ENCODE data around the gene GPX1.
A peak's percentile ranks its signal among the peaks of the same experiment; 100 is the strongest.
"Not testable (repeated sequence)": the region's sequence is repeated elsewhere in the genome, so short reads cannot be mapped to it uniquely, and the experiment has no call there.

The GPX1 gene

DNA sequence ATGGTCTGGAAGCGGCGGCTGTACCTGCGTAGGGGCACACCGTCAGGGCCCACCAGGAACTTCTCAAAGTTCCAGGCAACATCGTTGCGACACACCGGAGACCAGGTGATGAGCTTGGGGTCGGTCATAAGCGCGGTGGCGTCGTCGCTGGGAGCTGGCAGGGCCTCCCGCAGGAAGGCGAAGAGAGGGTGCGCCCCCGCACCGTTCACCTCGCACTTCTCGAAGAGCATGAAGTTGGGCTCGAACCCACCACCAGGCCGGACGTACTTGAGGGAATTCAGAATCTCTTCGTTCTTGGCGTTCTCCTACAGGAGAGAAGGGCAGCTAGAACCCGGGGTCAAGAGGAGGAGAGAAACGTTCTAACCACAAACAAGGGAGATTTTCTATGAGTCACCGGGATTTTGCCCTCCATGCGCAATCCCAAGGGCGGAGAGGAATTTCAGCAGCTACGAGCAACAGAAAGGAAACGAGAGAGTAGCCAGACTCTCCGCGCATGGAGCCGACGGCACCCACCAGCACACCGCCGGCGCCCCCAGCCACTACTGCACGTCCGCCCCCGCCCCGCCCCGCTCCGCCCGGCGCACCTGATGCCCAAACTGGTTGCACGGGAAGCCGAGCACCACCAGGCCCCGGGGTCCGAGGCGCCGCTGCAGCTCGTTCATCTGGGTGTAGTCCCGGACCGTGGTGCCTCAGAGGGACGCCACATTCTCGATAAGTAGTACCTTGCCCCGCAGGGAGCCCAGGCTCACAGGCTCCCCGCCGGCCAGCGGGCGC is 523 bp downstream of the GPX1 start:
- DNase-seq (ENCODE audit: low read depth in 3 of 3): peak in 1 of 3 donors; percentile 48

DNA sequence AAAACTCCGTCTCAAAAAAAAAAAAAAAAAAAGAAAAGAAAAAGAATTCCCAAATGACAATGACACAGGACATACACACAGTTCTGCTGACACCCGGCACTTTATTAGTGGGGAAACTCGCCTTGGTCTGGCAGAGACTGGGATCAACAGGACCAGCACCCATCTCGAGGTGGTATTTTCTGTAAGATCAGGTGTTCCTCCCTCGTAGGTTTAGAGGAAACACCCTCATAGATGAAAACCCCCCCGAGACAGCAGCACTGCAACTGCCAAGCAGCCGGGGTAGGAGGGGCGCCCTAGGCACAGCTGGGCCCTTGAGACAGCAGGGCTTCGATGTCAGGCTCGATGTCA is 1.1 kb downstream of the GPX1 start:
- not testable (repeated sequence) for DNase-seq (ENCODE audit: low read depth in 3 of 3)

DNA sequence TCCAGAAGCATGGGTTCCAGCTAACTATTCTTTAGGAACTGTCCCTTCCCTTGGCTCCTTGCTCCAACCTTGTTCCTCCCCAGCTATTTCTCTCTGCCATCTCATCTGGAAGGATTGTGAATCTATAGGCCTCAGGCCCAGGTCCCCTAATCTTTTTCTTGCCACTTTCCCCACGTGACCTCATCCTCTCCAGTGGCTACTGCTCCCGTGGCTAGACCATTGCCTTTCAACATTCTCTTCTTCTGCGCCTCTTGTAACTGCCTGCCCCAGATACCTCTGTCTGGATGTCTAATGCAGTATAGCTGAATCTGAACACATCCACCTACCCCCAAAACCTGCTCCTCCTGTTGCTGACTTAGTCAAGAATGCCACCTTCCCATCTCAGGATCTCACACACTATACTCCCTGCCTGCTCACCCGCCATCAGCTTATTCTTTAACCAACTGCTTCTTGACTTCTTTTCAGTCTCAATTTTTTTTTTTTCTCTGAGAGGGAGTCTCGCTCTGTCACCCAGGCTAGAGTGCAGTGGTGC is 5.2 kb downstream of the GPX1 start:
- no peak for DNase-seq (ENCODE audit: low read depth in 3 of 3)

DNA sequence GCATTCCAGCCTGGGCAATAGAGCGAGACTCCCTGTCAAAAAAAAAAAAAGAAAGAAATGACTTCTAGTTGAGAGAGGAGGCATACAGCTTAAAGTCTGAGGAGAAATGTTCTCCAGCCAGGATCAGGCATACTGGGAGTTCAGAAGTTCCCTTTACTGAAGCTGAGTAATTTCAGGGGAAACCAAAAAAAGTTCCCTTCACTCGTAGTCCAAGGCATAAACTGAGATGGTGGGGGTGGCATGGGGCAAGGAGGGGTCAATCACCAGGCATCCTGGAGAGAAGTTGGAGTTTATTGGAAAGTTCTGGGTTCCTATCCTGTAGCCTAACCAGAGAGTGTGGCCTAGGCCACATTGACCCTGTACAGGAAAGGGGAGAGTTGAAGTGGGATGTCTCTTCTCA is 5.9 kb downstream of the GPX1 start:
- no peak for DNase-seq (ENCODE audit: low read depth in 3 of 3)

DNA sequence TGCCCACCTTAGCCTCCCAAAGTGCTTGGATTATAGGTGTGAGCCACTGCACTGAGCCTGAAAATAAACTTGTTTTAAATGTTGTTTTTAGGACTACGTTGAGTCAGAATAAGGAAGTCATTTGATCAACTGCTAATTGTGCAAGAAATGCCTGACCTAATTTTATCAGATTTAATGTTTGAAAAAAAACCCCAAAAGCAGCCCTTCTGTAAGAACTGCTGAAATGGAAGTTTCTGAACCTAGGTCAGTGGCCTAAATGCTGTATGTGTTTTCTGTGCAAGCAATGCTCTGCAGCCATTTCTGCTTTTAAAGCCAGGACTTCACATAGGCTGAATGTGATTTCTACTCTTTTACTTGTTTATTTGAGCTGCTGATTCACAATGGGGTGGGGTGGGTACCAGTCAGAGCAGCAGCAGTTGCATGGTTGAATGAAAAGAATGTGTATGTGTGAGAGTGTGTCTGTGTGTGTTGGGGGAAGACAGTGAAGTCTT is 6.6 kb downstream of the GPX1 start:
- DNase-seq (ENCODE audit: low read depth in 3 of 3): no peak

DNA sequence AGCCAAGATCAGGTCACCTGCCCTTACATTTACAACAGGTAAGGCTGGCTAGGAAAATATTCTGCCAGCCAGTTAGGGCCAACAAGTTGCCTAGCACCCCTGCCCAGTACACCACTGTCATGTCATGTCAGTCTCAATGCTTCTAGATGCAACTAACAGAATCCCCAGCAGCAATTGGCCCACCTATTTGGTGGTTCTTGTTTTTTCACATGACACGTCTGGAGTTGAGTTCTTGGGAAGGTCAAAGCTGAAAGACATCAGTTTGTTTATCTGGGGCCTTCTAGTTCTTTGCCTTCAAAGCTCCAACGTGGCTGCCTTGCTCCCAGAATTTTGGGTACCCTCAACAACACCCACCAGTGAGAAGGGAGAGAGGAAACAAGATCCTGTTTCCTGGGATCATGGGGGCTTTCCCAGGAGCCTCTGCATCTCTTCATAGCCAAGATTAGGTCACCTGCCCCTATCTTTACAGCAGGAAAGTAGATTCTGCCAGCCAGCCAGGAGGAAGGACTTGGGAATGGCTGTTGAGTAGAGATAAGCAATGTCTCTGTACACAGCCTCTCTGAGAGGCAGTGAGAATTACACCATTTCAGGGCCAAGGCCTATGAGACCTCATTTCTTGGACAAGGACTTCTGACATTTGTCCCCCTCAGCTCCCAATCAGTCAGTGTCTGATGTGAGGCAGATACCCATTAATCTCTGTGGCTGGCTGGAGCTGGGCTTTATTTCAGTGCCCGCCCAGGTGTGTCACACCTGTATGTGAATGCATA is 8.6 kb downstream of the GPX1 start:
- DNase-seq (ENCODE audit: low read depth in 3 of 3): no peak

DNA sequence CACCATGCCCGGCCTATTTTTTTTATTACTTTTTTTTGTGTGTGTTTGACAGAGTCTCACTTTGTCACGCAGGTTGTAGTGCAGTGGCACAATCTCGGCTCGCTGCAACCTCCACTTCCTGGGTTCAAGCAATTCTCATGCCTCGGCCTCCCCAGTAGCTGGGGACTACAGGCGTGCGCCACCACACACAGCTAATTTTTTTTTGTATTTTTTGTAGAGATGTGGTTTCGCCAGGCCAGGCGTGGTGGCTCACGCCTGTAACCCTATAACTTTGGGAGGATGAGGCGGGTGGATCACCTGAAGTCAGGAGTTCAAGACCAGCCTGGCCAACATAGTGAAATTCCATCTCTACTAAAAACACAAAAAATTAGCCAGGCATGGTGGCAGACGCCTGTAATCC is 9.8 kb downstream of the GPX1 start:
- not testable (repeated sequence) for DNase-seq (ENCODE audit: low read depth in 3 of 3)

DNA sequence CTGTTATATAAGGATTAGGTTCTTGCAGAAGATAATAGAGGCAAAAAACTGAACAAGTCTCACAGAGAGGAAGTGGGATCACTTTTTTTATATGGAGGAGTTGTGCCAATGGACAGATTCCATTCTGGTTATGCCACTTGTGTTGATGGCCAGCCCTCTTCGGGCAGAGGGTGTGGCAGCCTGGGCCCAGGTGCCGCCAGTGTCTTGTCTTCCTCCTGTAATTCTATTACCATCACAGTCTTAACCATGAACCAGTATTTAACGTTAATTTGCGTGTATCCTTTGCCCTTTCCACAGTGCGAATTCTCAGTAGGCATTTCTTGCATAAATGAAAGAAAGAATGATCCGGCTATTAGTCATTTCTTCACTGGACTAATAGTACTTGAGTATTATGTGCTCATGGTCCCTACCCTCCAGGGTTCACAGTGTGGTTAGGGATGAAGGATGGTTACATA is 11.3 kb downstream of the GPX1 start:
- DNase-seq (ENCODE audit: low read depth in 3 of 3): no peak

DNA sequence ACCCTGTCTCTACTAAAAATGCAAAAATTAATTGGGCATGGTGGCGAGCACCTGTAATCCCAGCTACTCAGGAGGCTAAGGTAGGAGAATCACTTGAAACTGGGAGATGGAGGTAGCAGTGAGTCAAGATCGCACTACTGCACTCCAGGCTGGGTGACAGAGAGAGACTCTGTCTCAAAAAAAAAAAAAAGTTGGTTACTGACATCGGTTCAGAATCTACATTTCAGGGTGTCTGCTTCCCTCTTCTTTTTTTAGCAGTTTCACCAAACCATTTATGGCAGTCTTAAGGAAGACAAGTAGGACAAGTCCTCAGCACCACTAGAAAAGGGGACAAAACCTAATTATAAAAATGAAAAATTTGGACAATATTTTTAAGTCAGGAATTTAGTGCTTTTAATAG is 15.0 kb downstream of the GPX1 start:
- DNase-seq (ENCODE audit: low read depth in 3 of 3): no peak

DNA sequence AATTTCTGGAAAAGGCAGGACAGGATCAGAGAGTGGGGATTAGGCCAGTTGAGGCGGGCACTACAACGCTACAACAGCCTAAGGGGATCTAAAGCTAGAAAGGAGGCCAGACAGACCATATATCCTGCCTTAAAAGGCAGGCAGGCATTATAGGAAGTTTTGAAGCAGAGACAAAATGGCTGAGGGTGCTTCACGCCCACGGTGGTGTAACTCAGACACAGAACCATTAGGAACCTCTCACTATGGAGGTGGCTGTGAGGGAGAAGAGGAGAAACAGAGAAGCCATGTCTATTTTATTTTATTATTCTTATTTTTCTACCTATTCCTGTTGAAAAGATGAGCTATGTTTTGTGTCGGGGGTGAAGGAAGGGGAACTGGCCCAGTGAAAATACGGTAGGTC is 16.2 kb downstream of the GPX1 start:
- no peak for DNase-seq (ENCODE audit: low read depth in 3 of 3)

DNA sequence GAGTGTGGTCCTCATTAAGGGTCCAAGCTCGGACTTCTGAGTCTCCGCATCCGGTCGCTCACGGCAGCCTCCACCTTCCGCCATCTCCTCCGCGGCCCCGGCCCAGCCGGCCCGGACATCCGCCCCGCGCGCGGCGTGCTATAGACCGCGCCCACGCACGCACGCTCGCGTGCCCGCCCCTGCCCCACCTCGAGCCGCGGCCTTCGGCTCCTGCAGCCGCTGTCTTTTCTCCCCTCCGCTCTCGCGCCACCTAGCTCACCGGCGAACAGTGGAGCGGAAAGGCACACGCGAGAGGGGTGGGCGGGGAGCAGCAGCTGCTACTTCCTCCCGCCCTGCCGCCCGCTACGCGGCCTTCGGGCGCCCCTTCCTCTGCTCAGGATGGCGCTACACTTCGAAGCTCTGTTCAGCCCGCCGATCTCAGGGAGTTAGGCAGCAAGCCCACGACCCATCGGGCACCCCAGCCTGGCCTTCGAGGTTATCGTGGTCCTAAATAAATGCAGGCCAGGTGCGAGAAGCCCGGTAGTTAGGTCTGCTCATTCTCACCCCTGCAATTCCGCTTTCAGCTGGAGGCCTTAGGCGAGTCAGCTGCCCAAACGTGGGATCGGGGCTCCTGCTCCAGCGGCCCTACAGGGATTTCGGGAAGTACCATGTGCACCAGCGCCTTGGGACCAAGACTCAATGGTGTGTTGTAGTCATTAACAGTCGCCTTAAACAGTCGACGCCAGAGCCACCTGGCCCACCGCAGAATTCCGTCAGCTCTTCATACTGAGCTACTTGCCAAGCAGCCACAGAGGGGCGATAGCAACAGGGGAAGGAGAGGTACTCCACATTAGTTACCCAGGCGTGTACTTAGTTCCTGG is 18.0 kb downstream of the GPX1 start, which contains the start of gene USP4:
TSS of gene USP4 (minus strand) at position 113 of the 860 bp plus-strand sequence. CDS start at position 84, 29 bp downstream.
- DNase-seq (ENCODE audit: low read depth in 3 of 3): peak; percentile 86 to 92 (median 92)

DNA sequence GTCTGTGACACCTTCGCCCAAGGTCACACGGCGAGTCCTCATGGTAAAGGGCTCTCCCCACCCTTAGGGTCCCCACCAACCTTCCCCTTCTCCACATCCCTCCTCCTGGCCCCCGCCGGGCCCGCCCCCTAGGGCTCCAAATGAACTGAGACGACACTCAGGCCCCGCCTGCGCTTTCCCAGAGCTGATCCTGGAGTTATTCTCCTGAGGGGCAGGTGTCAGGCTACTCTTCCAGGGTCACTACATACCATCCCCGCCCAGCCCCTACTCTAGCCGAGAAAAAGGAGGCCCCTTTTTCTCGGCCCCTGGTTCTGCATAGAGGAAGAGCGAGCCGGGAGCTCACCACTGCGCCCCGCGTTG is 18.6 kb downstream of the GPX1 start:
- DNase-seq (ENCODE audit: low read depth in 3 of 3): no peak

DNA sequence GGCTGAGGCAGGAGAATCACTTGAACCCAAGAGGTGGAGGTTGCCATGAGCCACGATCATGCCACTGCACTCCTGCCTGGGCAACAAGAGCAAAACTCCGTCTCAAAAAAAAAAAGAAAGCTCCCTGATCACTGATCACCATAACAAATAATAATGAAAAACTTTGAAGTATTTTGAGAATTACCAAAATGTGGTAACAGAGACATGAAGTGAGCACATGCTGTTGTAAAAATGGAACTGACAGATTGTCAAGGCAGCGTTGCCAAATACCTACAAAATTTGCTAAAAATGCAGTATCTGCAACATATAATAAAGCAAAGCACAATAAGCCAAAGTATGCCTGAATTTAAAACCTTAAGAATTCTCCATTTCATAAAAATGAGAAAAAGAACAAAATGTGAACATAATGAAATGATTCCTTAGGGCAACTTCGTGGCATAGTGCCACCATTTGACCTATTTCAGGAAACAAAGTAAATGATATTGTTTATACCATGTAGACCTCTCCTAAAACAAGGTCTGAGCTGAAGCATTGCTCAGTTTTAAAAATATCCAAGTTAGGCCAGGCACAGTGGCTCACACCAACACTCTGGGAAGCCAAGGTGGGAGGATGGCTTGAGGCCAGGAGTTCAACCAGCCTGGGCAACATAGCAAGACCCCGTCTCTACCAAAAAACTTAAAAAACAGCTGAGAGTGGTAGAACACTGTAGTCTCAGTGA is 24.1 kb downstream of the GPX1 start:
- DNase-seq (ENCODE audit: low read depth in 3 of 3): no peak

DNA sequence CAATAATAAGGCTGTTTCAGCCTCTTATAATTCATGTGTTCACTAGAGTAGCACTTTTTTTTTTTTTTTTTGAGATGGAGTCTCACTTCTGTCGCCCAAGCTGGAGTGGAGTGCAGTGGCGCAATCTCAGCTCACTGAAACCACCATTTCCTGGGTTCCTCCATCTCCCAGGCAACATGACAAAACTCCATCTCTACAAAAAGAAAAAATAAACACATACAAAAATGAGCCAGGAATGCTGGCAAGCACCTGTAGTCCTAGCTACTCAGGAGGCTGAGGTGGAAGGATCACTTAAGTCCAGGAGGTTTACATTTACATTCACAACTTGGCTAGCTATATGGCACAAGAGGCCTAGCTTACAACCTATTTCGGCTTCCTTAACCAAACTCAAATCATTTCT is 25.1 kb downstream of the GPX1 start:
- no peak for DNase-seq (ENCODE audit: low read depth in 3 of 3)

DNA sequence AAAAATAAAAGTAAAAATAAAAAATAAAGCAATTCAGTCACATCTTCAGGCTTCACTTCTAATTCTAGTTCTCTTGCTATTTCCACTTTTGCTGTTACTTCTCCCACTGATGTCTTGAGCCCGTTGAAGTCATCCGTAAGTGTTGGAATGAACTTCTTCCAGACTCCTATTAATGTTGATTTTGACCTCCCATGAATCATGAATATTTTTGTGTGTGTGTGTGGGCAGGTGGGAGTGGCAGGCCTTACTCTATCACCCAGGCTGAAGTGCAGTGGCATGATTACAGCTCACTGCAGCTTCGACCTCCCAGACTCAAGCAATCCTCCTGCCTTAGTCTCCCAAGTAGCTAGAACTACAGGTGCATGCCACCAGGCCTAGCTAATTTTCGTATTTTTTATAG is 29.0 kb downstream of the GPX1 start:
- DNase-seq (ENCODE audit: low read depth in 3 of 3): no peak

DNA sequence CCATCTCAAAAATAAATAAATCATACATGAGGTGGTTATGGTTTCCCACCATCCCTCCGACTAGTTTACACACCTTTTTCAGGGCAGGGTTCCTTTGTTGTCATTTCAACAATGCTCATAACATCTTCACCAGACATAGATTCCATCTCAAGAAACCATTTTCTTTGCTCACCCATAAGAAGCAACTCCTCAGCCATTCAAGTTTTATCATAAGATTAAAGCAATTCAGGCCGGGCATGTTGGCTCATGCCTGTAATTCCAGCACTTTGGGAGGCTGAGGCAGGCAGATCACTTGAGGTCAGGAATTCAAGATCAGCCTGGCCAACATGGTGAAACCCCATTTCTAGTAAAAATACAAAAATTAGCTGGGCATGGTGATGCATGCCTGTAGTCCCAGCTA is 29.8 kb downstream of the GPX1 start:
- DNase-seq (ENCODE audit: low read depth in 3 of 3): not testable (repeated sequence)

DNA sequence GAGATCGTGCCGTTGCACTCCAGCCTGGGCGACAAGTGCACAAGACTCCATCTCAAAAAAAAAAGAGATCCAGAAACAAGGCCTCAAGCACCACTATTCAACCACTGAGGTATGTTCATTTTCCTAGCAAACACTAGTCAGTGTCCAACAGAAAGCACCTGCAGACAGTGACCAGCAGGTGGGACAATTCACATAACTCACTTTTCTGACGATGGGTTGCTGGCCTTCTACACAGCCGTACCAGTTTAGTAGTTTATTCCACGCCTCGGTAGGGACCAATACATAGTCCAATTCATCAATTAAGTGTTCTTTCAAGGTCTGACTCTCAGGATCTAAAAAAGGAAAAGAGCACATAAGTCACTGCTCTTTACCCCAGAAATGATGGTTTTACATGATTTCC is 30.7 kb downstream of the GPX1 start:
- DNase-seq (ENCODE audit: low read depth in 3 of 3): no peak

DNA sequence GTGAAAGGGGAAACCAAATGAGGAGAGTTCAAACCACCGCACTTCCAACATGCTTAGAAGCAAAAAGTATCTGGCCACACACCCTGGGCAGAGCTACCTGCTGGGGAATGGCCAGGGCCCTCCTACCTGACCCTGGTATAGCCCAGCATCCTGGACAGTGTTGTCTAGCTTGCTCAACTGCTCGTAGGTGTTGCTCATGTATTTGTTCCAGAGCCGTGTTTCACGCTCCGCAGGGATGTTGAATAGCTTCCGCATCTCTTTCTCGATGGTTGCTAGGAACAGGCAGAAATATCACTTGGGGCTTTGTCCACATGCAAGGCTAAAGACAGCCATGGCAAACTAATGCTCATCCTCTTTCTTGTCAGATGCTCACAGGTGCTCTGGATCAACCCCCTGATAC is 33.4 kb downstream of the GPX1 start:
- DNase-seq (ENCODE audit: low read depth in 3 of 3): no peak

DNA sequence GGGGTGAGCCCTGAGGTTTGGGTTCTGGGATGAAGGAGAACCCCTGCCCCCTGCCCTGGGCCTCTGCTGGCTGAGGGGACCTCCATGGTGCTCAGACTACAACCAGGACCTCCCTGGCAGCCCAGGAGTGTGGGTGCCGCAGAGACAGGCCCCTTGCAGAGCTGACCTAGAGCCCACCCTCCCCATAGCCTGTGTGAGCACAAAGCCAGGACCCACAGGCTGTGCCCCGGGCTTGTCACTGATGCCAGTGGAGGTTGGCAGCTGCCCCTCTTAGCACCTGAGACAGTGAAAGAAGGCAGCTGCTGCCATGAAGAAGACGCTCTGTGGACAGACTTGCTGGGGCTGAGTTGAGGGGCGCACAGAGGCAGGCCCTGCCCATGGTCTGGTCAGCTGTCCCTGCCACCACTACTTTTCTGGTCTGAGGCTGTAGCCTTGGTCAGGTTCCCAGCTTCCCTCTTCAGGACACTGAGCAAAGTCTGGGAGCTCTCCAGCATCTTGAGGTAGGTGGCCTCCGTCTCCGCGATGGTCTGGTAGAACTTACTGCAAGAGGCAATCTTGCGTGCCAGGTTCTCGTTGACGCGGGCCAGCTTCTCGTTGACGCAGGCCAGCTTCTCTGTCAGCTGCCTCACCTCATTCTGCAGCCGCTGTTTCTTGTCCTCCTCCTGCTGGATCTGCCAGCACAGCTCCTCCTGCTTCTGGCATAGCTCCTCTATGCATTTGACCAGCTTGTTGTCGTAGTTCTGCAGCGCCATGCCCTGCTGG is 41.3 kb downstream of the GPX1 start:
- no peak for DNase-seq (ENCODE audit: low read depth in 3 of 3)

DNA sequence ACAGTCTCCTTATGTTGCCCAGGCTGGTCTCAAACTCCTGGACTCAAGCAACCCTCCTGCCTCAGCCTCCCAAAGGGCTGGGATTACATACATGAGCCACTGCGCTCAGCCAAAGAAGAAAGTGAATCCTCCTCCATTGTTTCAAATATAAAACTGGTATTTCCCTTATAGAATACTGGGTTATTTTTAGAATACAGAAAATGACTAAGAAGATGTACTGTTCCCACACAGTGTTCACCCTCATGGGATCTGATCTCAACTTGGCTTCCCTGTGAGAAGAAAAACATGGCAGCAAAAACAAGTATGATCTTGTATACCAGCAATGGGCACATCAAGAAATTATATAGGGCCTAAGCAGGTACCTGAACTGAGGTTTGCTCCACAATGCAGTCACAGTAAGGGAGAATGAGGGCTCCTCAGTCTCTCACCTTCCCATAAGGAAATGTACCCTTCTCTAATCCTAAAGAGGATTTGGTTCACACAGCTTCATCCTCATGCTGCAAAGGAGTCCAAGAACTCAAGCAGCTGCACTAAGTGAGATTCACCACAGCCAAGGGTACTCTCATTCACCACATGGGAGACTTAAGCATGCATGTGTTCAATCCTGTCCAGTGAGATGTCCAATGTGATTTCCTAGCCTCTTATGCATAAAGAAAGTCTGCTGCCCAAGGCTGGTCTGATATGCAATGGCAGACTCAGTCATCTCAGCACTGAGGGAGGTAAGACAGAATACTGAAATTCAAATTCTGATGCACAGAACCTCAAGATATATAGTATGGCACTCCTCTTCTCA is 44.1 kb downstream of the GPX1 start:
- DNase-seq (ENCODE audit: low read depth in 3 of 3): no peak

All from stimulated activated CD4-positive, alpha-beta T cell treated with anti-CD3 and anti-CD28 coated beads, TNF-alpha, amount 100 ng/mL, for 48 hours (primary cell).